GM12878 (cell line): Measurements from ENCODE around the gene DNHD1.

Experiments used
- CTCF ChIP-seq, 3 experiments: IDR thresholded peaks in 2 of 3; conservative IDR thresholded peaks in 1 of 3; 2 replicates each; pipeline ENCODE4 v1.5.1; 2011; ENCODE audit warnings: low read depth in 3 of 3, low read length in 3 of 3, mild to moderate bottlenecking in 3 of 3, control low read depth in 2 of 3, moderate library complexity in 2 of 3, inconsistent platforms in 1 of 3, mixed read lengths in 1 of 3; ENCODE audit not compliant: control insufficient read depth in 2 of 3, insufficient read depth in 1 of 3; ENCODE audit errors: extremely low read depth in 1 of 3
- ESRRA ChIP-seq: IDR thresholded peaks from 2 replicates; pipeline ENCODE4 v1.6.1; 2012; ENCODE audit warnings: mild to moderate bottlenecking, low read length, improper control_type of control experiment
- EZH2 ChIP-seq: IDR thresholded peaks from 2 replicates; pipeline ENCODE4 v1.6.1; 2012; ENCODE audit warnings: low read depth, mild to moderate bottlenecking, control low read depth, inconsistent platforms, low read length, borderline replicate concordance; ENCODE audit not compliant: control insufficient read depth
- MAX ChIP-seq: IDR thresholded peaks from 2 replicates; pipeline ENCODE4 v1.6.1; 2012; ENCODE audit warnings: low read depth, low read length, improper control_type of control experiment
- POLR2A ChIP-seq: IDR thresholded peaks from 2 replicates; pipeline ENCODE4 v1.6.1; 2011; ENCODE audit warnings: low read depth, mild to moderate bottlenecking, low read length
- POLR2AphosphoS5 ChIP-seq: IDR thresholded peaks from 2 replicates; pipeline ENCODE4 v1.6.1; 2011; ENCODE audit warnings: mild to moderate bottlenecking, low read length, inconsistent platforms
- PRDM15 ChIP-seq: fragments of 450-650 bp; formaldehyde crosslinking; IDR thresholded peaks from 2 replicates; pipeline ENCODE4 v1.4.0; 2020; ENCODE audit warnings: mild to moderate bottlenecking, moderate library complexity
- RCOR1 ChIP-seq: conservative IDR thresholded peaks from 2 replicates; pipeline ENCODE4 v1.6.1; 2012; ENCODE audit warnings: low read depth, low read length, improper control_type of control experiment
- SP1 ChIP-seq: IDR thresholded peaks from one replicate; pipeline ENCODE4 v1.6.1; 2011; ENCODE audit warnings: low read depth, low read length
- SREBF2 ChIP-seq: IDR thresholded peaks from 2 replicates; pipeline ENCODE4 v1.6.1; 2012; ENCODE audit warnings: mild to moderate bottlenecking, low read length
- TAF1 ChIP-seq: IDR thresholded peaks from 2 replicates; pipeline ENCODE4 v1.6.1; 2011; ENCODE audit warnings: mild to moderate bottlenecking, low read depth, low read length, borderline replicate concordance
- TARDBP ChIP-seq: IDR thresholded peaks from 2 replicates; pipeline ENCODE4 v1.6.1; 2016; ENCODE audit warnings: borderline replicate concordance

DNA sequence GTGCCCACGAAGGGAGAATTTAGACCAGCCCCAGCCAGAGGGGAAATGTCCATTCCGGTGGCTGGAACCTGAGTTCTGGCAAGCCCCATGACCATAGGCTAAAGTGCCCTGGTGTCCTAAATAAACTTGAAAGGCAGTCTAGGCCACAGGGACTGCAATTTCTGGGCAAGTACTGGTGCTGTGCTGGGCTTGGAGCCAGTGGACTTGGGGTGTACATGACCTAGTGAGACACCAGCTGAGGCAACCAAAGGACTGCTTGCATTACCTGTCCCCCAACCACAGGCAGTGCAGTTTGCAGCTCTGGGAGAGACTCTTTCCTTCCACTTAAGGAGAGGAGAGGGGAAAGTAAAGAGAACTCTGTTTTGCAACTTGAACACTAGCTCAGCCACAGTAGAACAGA, 82.6 kb downstream of the DNHD1 start:
- no peak for TF ChIP-seq POLR2A
- no peak for TF ChIP-seq SP1
- no peak for TF ChIP-seq ESRRA
- TF ChIP-seq EZH2 = no peak
- no peak for TF ChIP-seq TAF1
- no peak for TF ChIP-seq PRDM15 (CRISPR knock-in tag)
- TF ChIP-seq RCOR1 = no peak
- no peak for TF ChIP-seq TARDBP
- TF ChIP-seq POLR2AphosphoS5 = no peak
- no peak for TF ChIP-seq MAX
- no peak for TF ChIP-seq SREBF2
- no peak for TF ChIP-seq CTCF (IDR thresholded peaks at IDR 0.05 in 2 of 3, conservative IDR thresholded peaks at IDR 0.05 in 1 of 3; ENCODE audit: control insufficient read depth in 2 of 3, extremely low read depth in 1 of 3, insufficient read depth in 1 of 3, low read depth in 3 of 3, low read length in 3 of 3)
